Keratinocyte (primary cell): ENCODE data around the gene RIPK3. TPM values are rescaled to one million over a fixed set of nuclear protein-coding genes. Genes with fewer than 3 reads are reported as not detected.

Source experiments
- DNase-seq: peaks from one replicate; pipeline ENCODE4 v3.0.0-alpha.2; 2011; ENCODE audit warnings: low read depth, missing footprints, low spot score
- FAIRE-seq: peaks from 2 replicates; lab custom pipeline; 2011; peaks lifted over from hg19 to GRCh38; lab: Jason Lieb, UNC
- H2AFZ ChIP-seq: 2 replicates; pipeline ENCODE4 v1.6.0; 2012; ENCODE audit warnings: low read length, control low read depth, inconsistent platforms; ENCODE audit not compliant: control insufficient read depth
- H3K27ac ChIP-seq: 2 replicates; pipeline ENCODE4 v1.5.1; 2011; ENCODE audit warnings: low read length; ENCODE audit not compliant: control insufficient read depth, insufficient read depth
- H3K27me3 ChIP-seq: 3 replicates; pipeline ENCODE4 v1.6.0; 2011; ENCODE audit warnings: low read length; ENCODE audit not compliant: control insufficient read depth, insufficient read depth; ENCODE audit errors: extremely low read depth
- H3K36me3 ChIP-seq, 2 experiments: 2 replicates in 1 of 2; 3 replicates in 1 of 2; pipeline ENCODE4 v1.5.1; 2011; ENCODE audit warnings: low read length in 2 of 2, mild to moderate bottlenecking in 1 of 2; ENCODE audit not compliant: control insufficient read depth in 2 of 2, insufficient read depth in 2 of 2; ENCODE audit errors: extremely low read depth in 1 of 2
- H3K4me1 ChIP-seq: 3 replicates; pipeline ENCODE4 v1.5.1; 2011; ENCODE audit warnings: low read length; ENCODE audit not compliant: control insufficient read depth, insufficient read depth; ENCODE audit errors: extremely low read depth
- H3K4me2 ChIP-seq: 3 replicates; pipeline ENCODE4 v1.6.0; 2011; ENCODE audit warnings: low read depth, low read length; ENCODE audit not compliant: control insufficient read depth, insufficient read depth; ENCODE audit errors: extremely low read depth
- H3K4me3 ChIP-seq, 3 experiments: fragments of 200-600 bp in 1 of 3; sonication (generic) in 1 of 3; 2 replicates in 2 of 3; 3 replicates in 1 of 3; pipeline ENCODE4 v1.5.1; 2011 to 2016; ENCODE audit warnings: low read length in 3 of 3, mild to moderate bottlenecking in 3 of 3, control low read depth in 2 of 3, inconsistent platforms in 1 of 3, low read depth in 1 of 3, mixed read lengths in 1 of 3, mixed run types in 1 of 3, moderate library complexity in 1 of 3; ENCODE audit not compliant: control insufficient read depth in 2 of 3, insufficient read depth in 2 of 3; ENCODE audit errors: extremely low read depth in 1 of 3
- H3K79me2 ChIP-seq: 2 replicates; pipeline ENCODE4 v1.6.0; 2012; ENCODE audit warnings: low read length; ENCODE audit not compliant: control insufficient read depth, insufficient read depth
- H3K9ac ChIP-seq: 3 replicates; pipeline ENCODE4 v1.6.0; 2011; ENCODE audit warnings: low read length; ENCODE audit not compliant: control insufficient read depth, insufficient read depth; ENCODE audit errors: extremely low read depth
- H3K9me1 ChIP-seq: 3 replicates; pipeline ENCODE4 v1.6.0; 2011; ENCODE audit warnings: low read length; ENCODE audit not compliant: control insufficient read depth, insufficient read depth; ENCODE audit errors: extremely low read depth
- H3K9me3 ChIP-seq: 2 replicates; pipeline ENCODE4 v1.5.1; 2012; ENCODE audit warnings: low read depth, low read length; ENCODE audit not compliant: control insufficient read depth
- H4K20me1 ChIP-seq: 3 replicates; pipeline ENCODE4 v1.6.0; 2011; ENCODE audit warnings: low read length; ENCODE audit not compliant: control insufficient read depth, insufficient read depth; ENCODE audit errors: extremely low read depth
- CTCF ChIP-seq, 3 experiments: IDR thresholded peaks in 1 of 3; conservative IDR thresholded peaks in 1 of 3; optimal IDR thresholded peaks in 1 of 3; 2 replicates in 2 of 3; 3 replicates in 1 of 3; pipeline versions ENCODE3 to v1.5.1; 2011; ENCODE audit warnings: low read length in 3 of 3, mild to moderate bottlenecking in 3 of 3, moderate library complexity in 2 of 3, control low read depth in 1 of 3, inconsistent platforms in 1 of 3; ENCODE audit not compliant: insufficient read depth in 2 of 3; ENCODE audit errors: extremely low read depth in 1 of 3
- EZH2 ChIP-seq: IDR thresholded peaks from one replicate; pipeline ENCODE4 v1.6.1; 2012; ENCODE audit warnings: inconsistent platforms, mild to moderate bottlenecking, low read length, moderate library complexity
- dilution Hi-C: fragments of 300-500 bp; cut with MboI; formaldehyde crosslinking; loops from one replicate; pipeline ENCODE4 v1.7.0; 2020; ENCODE audit warnings: low sequenced_read_pairs; ENCODE audit not compliant: extremely low pct_ligation_motif_present
- polyA plus RNA-seq, 5 experiments: library from polyadenylated mRNA; depleted of rRNA in 3 of 5; stranded (reverse) in 3 of 5; stranded (forward) in 1 of 5; unstranded in 1 of 5; fragments of >200 nt; gene quantifications; 1 replicate in 1 of 5; 2 replicates in 3 of 5; 3 replicates in 1 of 5; pipeline versions ENCODE4 v1.2.1 to v1.2.3, GENCODE V29; 2011 to 2012; ENCODE audit warnings: missing spikeins in 2 of 5, low read depth in 1 of 5, low replicate concordance in 1 of 5

Gene RIPK3
- polyA plus RNA-seq, 1 donor (not counting 4 experiments of a cell fraction or from before 2014, with no cell fraction given), result 8.0 TPM

- DNase-seq, result no peak
- no peaks in the 10 kb centered on the region for H3K27me3 ChIP-seq
- no peak for FAIRE-seq
Measured at GRCh38 chr14:24377126-24377525, 37.3 kb upstream of the RIPK3 start.

GRCh38 chr14:24376448-24377070 lies 36.8 kb upstream of the RIPK3 start:
- Histone ChIP-seq H3K36me3 (no peaks in the 10 kb centered on the region), H3K4me3 (no peak overlapping the region), H3K27me3 (no peaks in the 10 kb centered on the region), H3K9ac (no peak overlapping the region), H3K9me3 (no peaks in the 10 kb centered on the region), H3K9me1 (no peaks in the 10 kb centered on the region), H4K20me1 (no peaks in the 10 kb centered on the region), H3K4me1 (peaks cover 6% of the 10 kb centered on the region), H3K79me2 (no peaks in the 10 kb centered on the region), H3K27ac (no peak overlapping the region), H3K4me2 (no peak overlapping the region), H2AFZ (no peak overlapping the region)
- no peak for TF ChIP-seq CTCF (optimal IDR thresholded peaks at IDR 0.05 in 1 of 3, IDR thresholded peaks at IDR 0.05 in 1 of 3, conservative IDR thresholded peaks at IDR 0.05 in 1 of 3; ENCODE audit: extremely low read depth in 1 of 3, insufficient read depth in 2 of 3, low read length in 3 of 3)
- TF ChIP-seq EZH2, result no peak
- FAIRE-seq, result no peak
- no peak for DNase-seq
- dilution Hi-C loops, result no loop called here

More at GRCh38 chr14:24377126-24377525, 37.3 kb upstream of the RIPK3 start:
- dilution Hi-C loops, result no loop called here
- Histone ChIP-seq H3K9ac (no peak overlapping the region), H3K9me3 (no peaks in the 10 kb centered on the region), H4K20me1 (no peaks in the 10 kb centered on the region), H3K36me3 (no peaks in the 10 kb centered on the region), H3K4me1 (peaks cover 11% of the 10 kb centered on the region), H3K9me1 (no peaks in the 10 kb centered on the region), H3K4me2 (no peak overlapping the region), H3K4me3 (no peak overlapping the region), H3K79me2 (no peaks in the 10 kb centered on the region), H3K27ac (no peak overlapping the region), H2AFZ (no peak overlapping the region)
- TF ChIP-seq CTCF (optimal IDR thresholded peaks at IDR 0.05 in 1 of 3, IDR thresholded peaks at IDR 0.05 in 1 of 3, conservative IDR thresholded peaks at IDR 0.05 in 1 of 3; ENCODE audit: extremely low read depth in 1 of 3, insufficient read depth in 2 of 3, low read length in 3 of 3) (no peak), EZH2 (no peak)
